ENCODE measurements around the gene SLC35A4.
"Not testable (repeated sequence)": the region's sequence is repeated elsewhere in the genome, so short reads cannot be mapped to it uniquely, and the experiment has no call there.

SLC35A4 gene

GRCh38 chr5:140593070-140593469 lies 28.4 kb downstream of the SLC35A4 start:
- not testable (repeated sequence) for DNase-seq

GRCh38 chr5:140594169-140594568 lies 29.5 kb downstream of the SLC35A4 start:
- no peak for DNase-seq

GRCh38 chr5:140595538-140596300 lies 31.1 kb downstream of the SLC35A4 start:
- peak; percentile 42 to 56 for DNase-seq

DNA sequence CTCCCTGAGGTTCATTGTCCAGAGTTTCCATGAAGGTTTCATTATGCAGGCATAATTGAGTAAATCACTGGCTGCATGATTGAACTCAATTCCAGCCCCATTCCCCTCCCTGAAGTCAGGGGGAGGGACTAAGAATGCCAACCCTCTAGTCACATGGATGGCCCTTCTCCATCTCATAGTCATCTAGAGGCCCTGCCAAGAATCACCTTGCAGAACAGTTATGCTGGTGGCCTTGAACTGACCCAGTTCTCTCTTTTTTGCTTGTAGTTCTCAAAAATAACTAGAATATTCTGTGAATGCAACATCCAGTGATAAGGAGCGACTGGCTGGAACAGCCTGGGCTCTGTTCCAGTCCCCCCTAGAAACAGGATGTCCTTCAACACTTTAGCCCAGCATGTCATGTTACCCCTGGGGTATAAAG lies 31.7 kb downstream of the SLC35A4 start:
- no peak for DNase-seq

GRCh38 chr5:140598836-140599235 lies 34.2 kb downstream of the SLC35A4 start:
- DNase-seq, result no peak

DNA sequence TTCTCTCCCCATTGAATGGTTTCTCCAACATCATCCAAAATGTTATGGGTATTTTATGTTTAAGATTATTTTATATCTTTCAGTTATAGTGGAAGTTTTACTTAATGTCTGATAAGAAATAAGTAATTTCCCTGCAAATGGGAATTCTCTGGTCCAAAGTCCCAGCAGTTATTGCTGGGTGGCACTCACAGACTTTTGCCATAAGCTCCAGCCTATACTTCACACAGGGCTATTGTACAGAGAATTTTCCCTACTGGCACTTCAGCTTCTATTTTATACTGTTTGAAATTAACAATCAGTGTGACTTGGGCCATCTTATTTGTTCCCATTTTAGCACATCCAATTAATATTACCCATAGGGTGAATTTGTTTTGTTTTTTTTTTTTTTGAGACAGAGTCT lies 35.5 kb downstream of the SLC35A4 start:
- no peak for DNase-seq

DNA sequence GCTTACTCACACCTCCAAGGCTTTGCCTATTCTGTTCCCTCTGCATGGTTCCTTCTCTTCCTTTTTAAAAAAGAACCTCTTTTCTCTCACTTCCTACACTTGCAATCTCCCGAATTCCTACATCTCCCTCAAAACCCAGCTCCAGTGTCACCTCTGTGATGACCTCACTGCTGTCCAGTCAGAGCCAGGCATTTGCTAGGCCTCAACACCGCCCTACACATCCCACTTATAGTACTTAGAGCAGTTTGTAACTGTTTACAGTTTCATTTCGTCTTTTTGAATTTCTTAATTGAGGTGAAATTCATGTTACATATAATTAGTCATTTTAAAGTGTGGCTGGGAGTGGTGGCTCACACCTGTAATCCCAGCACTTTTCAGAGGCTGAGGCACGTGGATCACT lies 37.5 kb downstream of the SLC35A4 start:
- no peak for DNase-seq

- DNase-seq, result not testable (repeated sequence)
Measured at GRCh38 chr5:140603446-140603698, 38.7 kb downstream of the SLC35A4 start.

DNA sequence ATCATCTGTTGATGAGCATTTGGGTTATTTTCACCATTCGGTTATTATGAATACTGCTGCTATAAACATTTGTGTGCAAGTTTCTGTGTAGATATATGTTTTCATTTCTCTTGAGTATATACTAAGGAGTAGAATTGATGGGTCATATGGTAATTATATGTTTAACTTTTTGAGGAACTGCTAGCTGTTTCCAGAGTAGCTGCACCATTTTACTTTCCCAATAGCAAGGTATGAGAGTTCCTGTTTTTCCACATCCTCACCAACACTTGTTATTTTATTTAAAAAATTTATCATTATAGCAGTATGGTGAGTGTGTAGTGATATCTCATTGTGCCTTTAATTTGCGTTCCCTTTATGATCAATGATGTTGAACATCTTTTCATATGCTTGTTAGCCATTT lies 39.1 kb downstream of the SLC35A4 start:
- no peak for DNase-seq

- no peak for DNase-seq
Measured at GRCh38 chr5:140605879-140606278, 41.3 kb downstream of the SLC35A4 start.

DNA sequence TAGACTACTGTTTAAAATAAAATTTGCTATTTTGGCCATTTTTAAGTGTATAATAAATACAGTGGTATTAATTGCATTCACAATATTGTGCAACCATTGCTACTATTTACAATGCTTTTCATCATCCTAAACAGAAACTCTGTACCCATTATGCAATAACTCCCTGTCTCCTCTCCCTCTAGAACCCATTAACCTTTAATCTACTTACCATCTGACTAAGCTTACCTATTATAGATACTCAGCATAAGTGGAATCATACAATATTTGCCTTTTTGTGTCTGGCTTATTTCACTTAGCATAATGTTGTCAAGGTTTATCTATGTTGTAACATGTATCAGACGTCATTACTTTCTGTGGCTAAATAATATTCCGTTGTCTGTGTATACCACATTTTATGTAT lies 42.4 kb downstream of the SLC35A4 start:
- DNase-seq, result no peak

GRCh38 chr5:140608722-140609121 lies 44.1 kb downstream of the SLC35A4 start:
- DNase-seq, result no peak

- no peak for DNase-seq
Measured at GRCh38 chr5:140609126-140609525, 44.5 kb downstream of the SLC35A4 start.

DNA sequence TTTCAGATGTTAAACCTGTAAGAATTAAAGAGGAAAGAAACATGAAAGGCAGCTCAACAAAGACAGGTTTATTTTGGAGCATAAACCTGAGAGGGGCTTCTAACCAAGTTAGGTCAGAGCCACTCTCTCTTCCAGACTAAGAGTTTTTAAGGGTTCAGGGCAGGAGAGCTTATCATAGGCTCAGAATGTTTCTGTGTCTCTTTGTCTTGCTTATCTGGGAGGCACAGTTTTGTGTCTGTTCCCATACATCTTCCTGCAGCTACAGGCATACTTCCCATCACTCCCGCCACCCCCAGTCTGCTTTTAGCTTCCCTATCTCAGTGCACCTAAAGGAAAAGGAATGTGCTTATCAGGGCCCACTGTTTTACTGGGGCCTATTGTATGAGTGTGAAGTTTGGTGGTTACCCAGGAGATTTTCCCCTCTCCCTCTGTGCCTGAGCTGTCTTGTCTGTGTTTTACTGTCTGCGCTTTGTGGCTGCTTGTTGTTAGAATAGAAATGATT lies 46.4 kb downstream of the SLC35A4 start:
- no peak for DNase-seq

Data from bone marrow (tissue), 2 donors.